HG03565 (cell line): Measurements from ENCODE around the gene ZBTB5.
A peak's percentile ranks its signal among the peaks of the same experiment; 100 is the strongest.
"Not testable (repeated sequence)": the region's sequence is repeated elsewhere in the genome, so short reads cannot be mapped to it uniquely, and the experiment has no call there.

ENCODE experiments used
- ATAC-seq: cut with Tn5 transposase; IDR thresholded peaks from one replicate; pipeline ENCODE4 v1.9.1; 2021; ENCODE audit warnings: mild to moderate bottlenecking, moderate library complexity; ENCODE audit not compliant: unreplicated experiment

ZBTB5 gene

GRCh38 chr9:37465249-37466036 lies at the start of gene ZBTB5:
TSS of gene ZBTB5 (minus strand) at chr9:37465450. CDS start at chr9:37442551, 22,899 bp downstream.
- peak; percentile 79 for ATAC-seq

GRCh38 chr9:37514999-37515398 lies 49.7 kb upstream of the ZBTB5 start:
- ATAC-seq, result no peak

GRCh38 chr9:37514415-37514814 lies 49.2 kb upstream of the ZBTB5 start:
- not testable (repeated sequence) for ATAC-seq

GRCh38 chr9:37512437-37512836 lies 47.2 kb upstream of the ZBTB5 start:
- ATAC-seq, result no peak

- no peak for ATAC-seq
Observed at GRCh38 chr9:37511016-37512010, 46.1 kb upstream of the ZBTB5 start.

- ATAC-seq, result not testable (repeated sequence)
Observed at GRCh38 chr9:37510053-37510452, 44.8 kb upstream of the ZBTB5 start.

GRCh38 chr9:37509536-37509935 lies 44.3 kb upstream of the ZBTB5 start:
- no peak for ATAC-seq

- ATAC-seq, result no peak
Observed at GRCh38 chr9:37508834-37509206, 43.6 kb upstream of the ZBTB5 start.

- ATAC-seq, result no peak
Observed at GRCh38 chr9:37508135-37508833, 43.0 kb upstream of the ZBTB5 start.

- no peak for ATAC-seq
Observed at GRCh38 chr9:37507566-37508134, 42.4 kb upstream of the ZBTB5 start.

- ATAC-seq, result no peak
Observed at GRCh38 chr9:37504605-37505004, 39.4 kb upstream of the ZBTB5 start.

- ATAC-seq, result no peak
Observed at GRCh38 chr9:37503736-37504135, 38.5 kb upstream of the ZBTB5 start.

- ATAC-seq, result no peak
Observed at GRCh38 chr9:37501957-37502596, 36.8 kb upstream of the ZBTB5 start.

GRCh38 chr9:37499297-37499696 lies 34.0 kb upstream of the ZBTB5 start:
- no peak for ATAC-seq

- no peak for ATAC-seq
Observed at GRCh38 chr9:37498457-37498856, 33.2 kb upstream of the ZBTB5 start.

- no peak for ATAC-seq
Observed at GRCh38 chr9:37497320-37497719, 32.1 kb upstream of the ZBTB5 start.

- ATAC-seq, result no peak
Observed at GRCh38 chr9:37496020-37496419, 30.8 kb upstream of the ZBTB5 start.

- ATAC-seq, result no peak
Observed at GRCh38 chr9:37495571-37495970, 30.3 kb upstream of the ZBTB5 start.

- no peak for ATAC-seq
Observed at GRCh38 chr9:37491939-37492338, 26.7 kb upstream of the ZBTB5 start.
